K562 (cell line): ENCODE results near the gene FGF2. TPM values are rescaled to one million over a fixed set of nuclear protein-coding genes. Genes with fewer than 3 reads are reported as not detected.
A peak's percentile ranks its signal among the peaks of the same experiment; 100 is the strongest.

Experiments
- ARID1B ChIP-seq: fragments of 450-650 bp; IDR thresholded peaks from 2 replicates; pipeline ENCODE4 v1.6.1; 2016; ENCODE audit warnings: antibody characterized with exemption, mild to moderate bottlenecking, inconsistent platforms
- CEBPB ChIP-seq: fragments of 450-650 bp; IDR thresholded peaks from 2 replicates; pipeline ENCODE4 v1.6.1; 2016; ENCODE audit warnings: missing genetic modification characterization, missing compliant biosample characterization
- HDAC2 ChIP-seq: fragments of 450-650 bp; IDR thresholded peaks from 2 replicates; pipeline ENCODE4 v1.6.1; 2016; ENCODE audit warnings: mild to moderate bottlenecking
- IRF9 ChIP-seq: fragments of 450-650 bp; IDR thresholded peaks from 2 replicates; pipeline ENCODE4 v1.6.1; 2016; ENCODE audit warnings: missing biosample characterization, missing genetic modification characterization
- TRIM25 ChIP-seq: fragments of 450-650 bp; IDR thresholded peaks from 2 replicates; pipeline ENCODE4 v1.7.0; 2016; ENCODE audit warnings: borderline replicate concordance
- U2AF1 ChIP-seq: fragments of 200-400 bp; formaldehyde crosslinking; optimal IDR thresholded peaks from 2 replicates; pipeline ENCODE3; 2017; ENCODE audit warnings: mild to moderate bottlenecking, low read depth, low read length, moderate library complexity
- ZNF318 ChIP-seq, 2 experiments: fragments of 450-650 bp; IDR thresholded peaks; 2 replicates each; pipeline ENCODE4 v1.6.1; 2016; ENCODE audit warnings: mild to moderate bottlenecking in 2 of 2, borderline replicate concordance in 1 of 2, low read depth in 1 of 2, moderate library complexity in 1 of 2
- ZNF592 ChIP-seq: fragments of 450-650 bp; IDR thresholded peaks from 2 replicates; pipeline ENCODE4 v1.6.1; 2017; ENCODE audit warnings: antibody characterized with exemption, mild to moderate bottlenecking
- polyA plus RNA-seq, 8 experiments: library from polyadenylated mRNA; depleted of rRNA in 4 of 8; stranded (reverse) in 5 of 8; unstranded in 3 of 8; fragments of >200 nt; fragmentation: Nextera tagmentation in 2 of 8; fragmentation: Illumina TruSeq in 1 of 8; extraction: Ambion mirVana in 2 of 8; extraction: Trizol in 1 of 8; gene quantifications; 2 replicates each; pipeline versions ENCODE4 v1.2.1 to v1.2.3, GENCODE V29; 2011 to 2014; ENCODE audit warnings: inconsistent platforms in 1 of 8, missing spikeins in 1 of 8
- total RNA-seq, 7 experiments: library from RNA; depleted of rRNA in 6 of 7; stranded (reverse); fragments of >200 nt in 6 of 7; fragmentation: Illumina TruSeq in 2 of 7; extraction: Trizol in 2 of 7; gene quantifications; 2 replicates each; pipeline versions ENCODE4 v1.2.1 to v1.2.3, GENCODE V29; 2011 to 2021; ENCODE audit warnings: low replicate concordance in 1 of 7

The FGF2 gene
- total and polyA plus RNA-seq, 9 of the 15 experiments (the other 6 are each of a cell fraction or from before 2014, with no cell fraction given), result 2.5 to 19.4 (median 9.2) TPM

- TF ChIP-seq TRIM25 (no peak), ZNF592 (0 out of 2 replicates have a peak, but pooled peaks have one; percentile 34), ARID1B (peak; percentile 65), CEBPB (tag) (peak; percentile 97), ZNF318 (IDR thresholded peaks at IDR 0.05; ENCODE audit: borderline replicate concordance in 1 of 2, low read depth in 1 of 2) (peak in 1 of 2 experiments; percentile 69; a peak in 2 of 4 replicates), IRF9 (tag) (peak; percentile 89), U2AF1 (no peak), HDAC2 (0 out of 2 replicates have a peak, but pooled peaks have one; percentile 42)
These were observed 6.8 kb upstream of the FGF2 start (continued) for GRCh38 chr4:122819708-122820449.
